ENCODE data around the gene PGM2. TPM values are rescaled to one million over a fixed set of nuclear protein-coding genes. Genes with fewer than 3 reads are reported as not detected.
"Not testable (repeated sequence)": the region's sequence is repeated elsewhere in the genome, so short reads cannot be mapped to it uniquely, and the experiment has no call there.

The PGM2 gene
- total RNA-seq, 2 experiments from 2014 or later = 75.7 to 78.7 TPM

DNA sequence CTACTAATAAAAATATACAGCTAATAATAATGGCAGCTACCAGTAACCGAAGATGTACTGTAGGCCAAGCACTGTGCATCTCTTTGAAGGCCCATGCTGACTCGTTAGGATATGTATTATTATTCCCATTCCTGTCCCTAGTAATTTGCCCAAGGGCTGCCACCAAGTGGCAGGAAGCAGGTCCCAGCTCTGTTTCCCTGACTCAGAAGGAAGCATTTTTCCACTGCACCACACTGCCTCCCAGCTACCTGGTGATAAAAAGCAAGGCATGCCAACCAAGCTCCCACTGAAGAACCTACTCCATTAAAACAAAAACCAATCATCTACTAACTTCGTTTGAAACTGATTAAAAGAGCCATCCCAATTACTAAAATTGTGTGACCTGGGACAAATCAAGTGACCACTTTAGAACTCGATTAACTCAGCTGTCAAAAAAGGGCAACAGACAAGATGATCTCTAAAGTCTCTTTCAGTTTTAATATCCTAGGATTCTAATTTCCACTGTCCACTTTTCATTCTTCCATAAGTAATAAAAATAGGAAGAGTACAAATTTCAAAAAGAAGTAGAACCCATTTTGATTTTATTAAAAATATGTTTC lies 24.3 kb upstream of the PGM2 start:
- Mint-ChIP-seq H3K4me3 (no peak overlapping the region), H3K9me3 (no peaks in the 10 kb centered on the region), H3K27ac (no peak overlapping the region), H3K4me1 (no peaks in the 10 kb centered on the region), H3K27me3 (no peaks in the 10 kb centered on the region), H3K36me3 (no peaks in the 10 kb centered on the region)
- DNase-seq = no peak

GRCh38 chr4:37803348-37803973 lies 23.0 kb upstream of the PGM2 start:
- no peaks in the 10 kb centered on the region for H3K4me1 Mint-ChIP-seq
- H3K36me3 Mint-ChIP-seq = no peaks in the 10 kb centered on the region
- no peaks in the 10 kb centered on the region for H3K9me3 Mint-ChIP-seq
- H3K27me3 Mint-ChIP-seq = no peaks in the 10 kb centered on the region
- H3K27ac Mint-ChIP-seq = no peak overlapping the region
- DNase-seq = no peak
- H3K4me3 Mint-ChIP-seq = no peak overlapping the region

GRCh38 chr4:37805091-37805490 lies 21.4 kb upstream of the PGM2 start:
- H3K36me3 Mint-ChIP-seq = no peaks in the 10 kb centered on the region
- no peaks in the 10 kb centered on the region for H3K4me1 Mint-ChIP-seq
- H3K4me3 Mint-ChIP-seq = no peak overlapping the region
- no peaks in the 10 kb centered on the region for H3K9me3 Mint-ChIP-seq
- DNase-seq = no peak
- no peak overlapping the region for H3K27ac Mint-ChIP-seq
- no peaks in the 10 kb centered on the region for H3K27me3 Mint-ChIP-seq

DNA sequence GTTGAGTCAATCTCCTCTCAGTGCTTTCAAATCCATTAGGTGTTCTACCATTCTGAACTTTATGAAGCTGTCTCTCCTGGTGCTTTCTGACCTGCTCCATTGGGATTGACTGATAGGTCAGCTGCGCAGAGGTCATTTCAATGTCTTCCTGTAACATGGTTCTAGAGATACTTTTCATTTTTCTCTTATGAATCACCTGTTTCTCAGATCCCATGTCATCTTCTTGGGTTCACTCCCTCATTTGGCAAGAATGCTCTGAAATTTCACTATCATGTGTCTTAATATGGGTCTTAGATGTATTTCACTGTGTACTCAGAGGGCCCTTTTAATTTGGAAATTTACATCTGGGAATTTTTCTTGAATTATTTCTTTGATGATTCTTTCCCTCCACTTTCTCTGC lies 13.8 kb upstream of the PGM2 start:
- no peak for DNase-seq
- peaks cover 8% of the 10 kb centered on the region for H3K9me3 Mint-ChIP-seq
- no peak overlapping the region for H3K27ac Mint-ChIP-seq
- peaks cover 9% of the 10 kb centered on the region for H3K36me3 Mint-ChIP-seq
- no peak overlapping the region for H3K4me3 Mint-ChIP-seq
- peaks cover 18% of the 10 kb centered on the region for H3K4me1 Mint-ChIP-seq
- no peaks in the 10 kb centered on the region for H3K27me3 Mint-ChIP-seq

DNA sequence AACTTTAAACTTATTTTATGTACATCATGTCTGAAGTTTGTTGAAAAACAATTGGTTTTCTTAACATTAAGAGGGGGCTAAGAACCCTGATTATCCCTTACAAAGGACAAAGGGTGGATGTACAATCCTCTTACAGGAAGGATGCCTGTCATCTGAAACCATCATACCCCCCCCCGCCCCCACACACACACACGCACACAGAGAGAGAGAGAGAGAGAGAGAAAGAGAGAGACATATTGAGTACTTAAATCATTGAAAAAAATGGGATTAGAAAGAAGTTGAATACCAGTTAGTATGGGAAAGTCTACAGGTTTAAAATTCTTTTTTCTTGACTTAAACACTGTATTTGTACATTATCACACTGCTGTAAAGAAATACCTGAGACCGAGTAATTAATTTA lies 10.9 kb upstream of the PGM2 start:
- H3K36me3 Mint-ChIP-seq = peaks cover 11% of the 10 kb centered on the region
- no peak for DNase-seq
- no peaks in the 10 kb centered on the region for H3K27me3 Mint-ChIP-seq
- H3K9me3 Mint-ChIP-seq = peaks cover 8% of the 10 kb centered on the region
- peaks cover 18% of the 10 kb centered on the region for H3K4me1 Mint-ChIP-seq
- H3K4me3 Mint-ChIP-seq = peak overlapping the region; percentile 55
- peak overlapping the region; percentile 84 for H3K27ac Mint-ChIP-seq

GRCh38 chr4:37816006-37816405 lies 10.5 kb upstream of the PGM2 start:
- no peak for DNase-seq
- peaks cover 8% of the 10 kb centered on the region for H3K9me3 Mint-ChIP-seq
- H3K27ac Mint-ChIP-seq = peak overlapping the region; percentile 84
- H3K4me3 Mint-ChIP-seq = peak overlapping the region; percentile 55
- H3K27me3 Mint-ChIP-seq = no peaks in the 10 kb centered on the region
- H3K36me3 Mint-ChIP-seq = peaks cover 11% of the 10 kb centered on the region
- peaks cover 18% of the 10 kb centered on the region for H3K4me1 Mint-ChIP-seq

DNA sequence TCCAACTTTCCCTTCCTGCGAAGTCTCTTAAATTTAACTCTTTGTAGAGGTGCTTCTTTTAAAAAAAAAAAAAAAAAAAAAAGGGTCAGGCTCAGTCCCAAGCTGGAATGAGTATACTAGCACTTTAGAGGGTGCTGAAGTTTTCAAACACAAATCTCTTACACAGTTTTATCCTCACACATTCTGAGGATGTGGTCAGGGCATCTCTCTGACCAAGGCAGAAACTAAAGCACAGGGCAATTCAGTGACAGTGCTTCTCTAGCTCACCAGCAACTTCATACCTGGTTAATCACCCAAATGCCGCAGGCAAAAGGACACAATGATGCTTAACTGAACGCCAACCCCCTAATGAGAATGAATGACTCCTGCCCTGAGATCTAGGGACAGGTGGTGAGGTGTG lies 9.8 kb upstream of the PGM2 start:
- peaks cover 8% of the 10 kb centered on the region for H3K9me3 Mint-ChIP-seq
- no peak for DNase-seq
- no peak overlapping the region for H3K27ac Mint-ChIP-seq
- H3K4me3 Mint-ChIP-seq = no peak overlapping the region
- peaks cover 18% of the 10 kb centered on the region for H3K4me1 Mint-ChIP-seq
- H3K27me3 Mint-ChIP-seq = no peaks in the 10 kb centered on the region
- peaks cover 11% of the 10 kb centered on the region for H3K36me3 Mint-ChIP-seq

DNA sequence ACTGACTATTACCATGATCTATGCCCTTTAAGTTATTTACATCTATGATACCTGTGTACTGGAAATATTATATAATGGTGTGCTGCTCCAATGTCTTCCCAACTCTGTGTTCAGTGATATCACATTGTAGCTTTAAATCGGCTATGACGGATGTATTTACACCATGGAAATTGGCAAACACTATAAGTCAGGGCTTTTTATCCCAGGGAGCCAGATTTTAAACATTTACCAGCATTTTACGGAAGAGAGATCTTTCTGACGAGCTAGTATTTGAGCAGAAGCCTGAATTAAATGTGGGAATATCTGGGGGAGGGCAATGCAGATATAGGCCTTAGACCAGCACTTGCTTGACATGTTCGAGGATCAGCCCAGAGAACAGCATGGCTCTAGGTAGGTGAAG lies 7.7 kb upstream of the PGM2 start:
- DNase-seq = no peak
- H3K27ac Mint-ChIP-seq = no peak overlapping the region
- H3K4me3 Mint-ChIP-seq = no peak overlapping the region
- H3K36me3 Mint-ChIP-seq = peaks cover 11% of the 10 kb centered on the region
- peaks cover 8% of the 10 kb centered on the region for H3K9me3 Mint-ChIP-seq
- H3K27me3 Mint-ChIP-seq = no peaks in the 10 kb centered on the region
- H3K4me1 Mint-ChIP-seq = peaks cover 21% of the 10 kb centered on the region

DNA sequence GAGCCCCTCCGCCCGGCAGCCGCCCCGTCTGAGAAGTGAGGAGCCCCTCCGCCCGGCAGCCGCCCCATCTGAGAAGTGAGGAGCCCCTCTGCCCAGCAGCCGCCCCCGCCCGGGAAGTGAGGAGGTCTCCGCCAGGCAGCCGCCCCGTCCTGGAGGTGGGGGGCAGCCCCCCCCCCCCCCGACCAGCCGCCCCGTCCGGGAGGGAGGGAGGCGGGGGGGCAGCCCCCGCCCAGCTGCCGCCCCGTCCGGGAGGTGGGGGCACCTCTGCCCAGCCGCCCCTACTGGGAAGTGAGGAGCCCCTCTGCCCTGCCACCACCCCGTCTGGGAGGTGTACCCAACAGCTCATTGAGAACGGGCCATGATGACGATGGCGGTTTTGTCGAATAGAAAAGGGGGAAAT lies 6.0 kb upstream of the PGM2 start:
- not testable (repeated sequence) for H3K9me3 Mint-ChIP-seq, H3K27ac Mint-ChIP-seq, H3K4me3 Mint-ChIP-seq, H3K27me3 Mint-ChIP-seq, DNase-seq
- Mint-ChIP-seq H3K36me3 (peaks cover 10% of the 10 kb centered on the region), H3K4me1 (peaks cover 24% of the 10 kb centered on the region)

DNA sequence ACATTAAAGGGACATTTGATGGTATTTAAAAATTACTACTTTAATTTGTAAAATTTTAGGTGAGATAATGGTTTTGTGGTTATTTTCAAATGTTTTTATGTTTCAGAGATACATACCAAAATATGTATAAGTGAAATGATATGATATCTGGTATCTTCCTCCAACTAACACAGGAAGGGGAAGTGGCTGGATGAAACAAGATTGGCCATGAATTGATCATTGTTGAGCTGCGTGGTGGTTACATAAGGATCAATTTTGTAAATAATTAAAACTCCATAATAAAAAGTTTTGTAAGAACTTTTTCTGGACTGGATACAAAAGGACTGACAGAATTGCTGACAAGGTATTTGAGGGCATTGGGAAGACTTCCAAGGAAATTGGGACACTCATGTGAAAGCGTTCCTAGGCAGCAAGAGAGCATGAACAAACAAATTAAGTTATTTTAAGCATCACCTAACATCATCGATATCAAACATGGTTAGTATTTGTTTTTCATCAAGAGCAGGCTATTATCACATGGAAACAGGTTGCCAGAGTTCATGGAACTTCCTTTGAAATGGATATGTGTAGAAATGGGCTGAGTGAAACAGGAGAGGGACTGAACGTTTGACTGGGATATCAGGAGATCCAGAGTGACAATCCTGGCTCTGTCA lies 4.4 kb upstream of the PGM2 start:
- Mint-ChIP-seq H3K27ac (no peak overlapping the region), H3K36me3 (peaks cover 2% of the 10 kb centered on the region), H3K4me3 (no peak overlapping the region), H3K9me3 (no peaks in the 10 kb centered on the region), H3K27me3 (no peaks in the 10 kb centered on the region), H3K4me1 (peaks cover 8% of the 10 kb centered on the region)
- no peak for DNase-seq

- Mint-ChIP-seq H3K4me1 (peaks cover 33% of the 10 kb centered on the region), H3K27ac (peak overlapping the region; percentile 93), H3K4me3 (peak overlapping the region; percentile 94), H3K36me3 (peaks cover 13% of the 10 kb centered on the region)
- H3K27me3 Mint-ChIP-seq, DNase-seq, H3K9me3 Mint-ChIP-seq: not testable (repeated sequence)
These were observed 985 bp upstream of the PGM2 start for GRCh38 chr4:37825501-37825900.

DNA sequence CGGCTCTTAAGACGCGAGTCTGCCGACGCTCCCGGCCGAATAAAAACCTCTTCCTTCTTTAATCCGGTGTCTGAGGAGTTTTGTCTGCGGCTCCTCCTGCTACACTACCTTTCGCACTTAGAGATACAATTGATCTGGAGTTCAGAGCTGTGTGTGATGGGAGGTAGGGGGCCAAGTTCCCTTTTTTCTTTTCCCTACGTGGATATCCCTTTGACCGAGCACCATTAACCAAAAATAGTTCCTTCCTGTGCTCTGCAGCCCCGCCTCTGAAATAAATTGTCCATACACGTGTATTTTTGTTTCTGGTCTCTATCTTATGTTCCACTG lies 555 bp upstream of the PGM2 start:
- Mint-ChIP-seq H3K4me3 (peak overlapping the region; percentile 94), H3K9me3 (no peaks in the 10 kb centered on the region), H3K4me1 (peaks cover 33% of the 10 kb centered on the region), H3K27ac (peak overlapping the region; percentile 93), H3K27me3 (no peaks in the 10 kb centered on the region), H3K36me3 (peaks cover 17% of the 10 kb centered on the region)
- DNase-seq = no peak

DNA sequence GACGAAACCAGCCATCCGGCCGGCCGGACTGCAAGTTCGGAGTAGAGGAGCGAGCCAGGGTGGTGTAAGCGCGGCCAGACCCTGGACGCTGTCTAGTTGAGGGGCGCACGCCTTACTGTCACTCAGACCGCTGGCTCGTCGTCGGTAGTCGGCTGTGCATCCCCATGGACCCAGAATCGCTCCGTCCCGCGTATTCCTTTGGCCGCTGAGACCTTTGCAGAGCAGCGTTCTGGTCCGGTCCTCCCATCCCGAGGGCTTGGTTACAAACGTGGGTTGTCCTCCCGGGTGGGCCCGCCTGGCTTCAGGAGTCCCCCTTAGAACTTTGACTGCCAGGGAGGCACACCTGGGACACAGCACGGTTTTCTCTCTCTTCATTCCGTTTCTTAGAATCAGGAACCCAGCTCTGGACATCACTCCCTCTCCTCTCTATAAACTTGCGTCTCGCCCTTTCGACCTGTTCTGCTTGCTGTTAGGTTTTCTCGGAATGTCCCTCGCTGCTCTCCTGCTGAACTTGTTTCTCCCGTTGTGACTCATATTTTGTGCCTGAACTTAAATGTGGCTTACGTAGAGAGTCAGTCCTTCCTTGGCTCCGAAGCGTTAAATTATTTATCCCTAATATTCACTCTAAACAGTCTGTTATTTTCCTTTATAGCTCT lies 672 bp downstream of the PGM2 start:
- DNase-seq = no peak
- Mint-ChIP-seq H3K27ac (peak overlapping the region; percentile 93), H3K4me3 (peak overlapping the region; percentile 94), H3K27me3 (no peaks in the 10 kb centered on the region), H3K4me1 (peaks cover 35% of the 10 kb centered on the region), H3K9me3 (no peaks in the 10 kb centered on the region), H3K36me3 (peaks cover 26% of the 10 kb centered on the region)

DNA sequence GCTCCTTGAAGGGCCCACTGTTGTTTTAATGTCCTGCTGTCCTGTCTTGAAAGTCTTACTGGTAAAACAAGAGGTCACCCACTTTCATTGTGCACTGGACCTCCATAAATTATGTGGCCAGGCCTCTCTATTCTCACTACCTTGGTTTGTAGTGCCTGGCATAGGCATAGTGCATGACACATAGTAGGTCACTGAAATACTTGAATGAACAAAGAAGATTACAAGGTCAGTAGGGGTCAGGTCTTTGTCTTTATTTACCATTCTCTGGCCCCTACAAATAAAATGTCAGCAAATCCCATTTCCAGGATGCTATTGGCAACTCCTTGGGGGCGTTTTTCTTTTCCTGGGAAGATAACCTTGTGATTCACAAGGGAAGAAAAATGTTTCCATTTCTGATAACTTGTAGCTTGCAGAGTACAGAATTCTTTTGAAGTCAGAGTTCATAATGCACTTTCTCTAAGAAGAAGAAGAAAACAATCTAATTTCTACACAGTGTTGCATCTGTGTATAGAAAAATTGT lies 1.4 kb downstream of the PGM2 start:
- Mint-ChIP-seq H3K4me3 (peak overlapping the region; percentile 94), H3K36me3 (peaks cover 30% of the 10 kb centered on the region), H3K9me3 (no peaks in the 10 kb centered on the region), H3K27me3 (no peaks in the 10 kb centered on the region), H3K4me1 (peaks cover 35% of the 10 kb centered on the region), H3K27ac (peak overlapping the region; percentile 93)
- no peak for DNase-seq

GRCh38 chr4:37828843-37829242 lies 2.4 kb downstream of the PGM2 start:
- no peaks in the 10 kb centered on the region for H3K9me3 Mint-ChIP-seq
- H3K4me3 Mint-ChIP-seq = peak overlapping the region; percentile 49
- H3K4me1 Mint-ChIP-seq = peaks cover 35% of the 10 kb centered on the region
- peaks cover 32% of the 10 kb centered on the region for H3K36me3 Mint-ChIP-seq
- DNase-seq = no peak
- no peak overlapping the region for H3K27ac Mint-ChIP-seq
- no peaks in the 10 kb centered on the region for H3K27me3 Mint-ChIP-seq

Data from activated naive CD8-positive, alpha-beta T cell treated with anti-CD3 and anti-CD28 coated beads for 36 hours (primary cell).